AG09319 (cell line): ENCODE measurements around the gene EFNB3.

Source experiments
- DNase-seq: peaks from one replicate; pipeline ENCODE4 v3.0.0-alpha.2; 2010; ENCODE audit warnings: low read depth; ENCODE audit errors: extremely low read depth
- TF ChIP-seq, protein P1 (sequence below): IDR thresholded peaks from 2 replicates; pipeline ENCODE4 v1.5.1; 2011; ENCODE audit warnings: low read depth, mild to moderate bottlenecking, inconsistent platforms, low read length, moderate library complexity

EFNB3 gene

DNA sequence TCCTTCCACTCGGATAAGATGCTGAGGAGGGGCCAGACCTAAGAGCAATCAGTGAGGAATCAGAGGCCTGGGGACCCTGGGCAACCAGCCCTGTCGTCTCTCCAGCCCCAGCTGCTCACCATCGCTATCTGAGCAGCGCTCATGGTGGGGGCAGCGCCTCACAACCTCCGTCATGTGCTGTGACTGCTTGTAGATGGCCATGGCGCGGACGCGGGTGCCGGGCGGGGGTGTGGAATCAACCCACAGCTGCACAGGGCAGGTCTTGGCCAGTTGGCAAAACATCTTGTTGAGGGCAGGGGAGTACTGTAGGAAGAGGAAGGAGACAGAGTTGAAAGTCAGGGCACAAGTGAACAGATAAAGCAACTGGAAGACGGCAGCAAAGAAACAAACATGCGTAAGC is 30.1 kb upstream of the EFNB3 start:
- DNase-seq = no peak
- TF ChIP-seq, protein P1, sequence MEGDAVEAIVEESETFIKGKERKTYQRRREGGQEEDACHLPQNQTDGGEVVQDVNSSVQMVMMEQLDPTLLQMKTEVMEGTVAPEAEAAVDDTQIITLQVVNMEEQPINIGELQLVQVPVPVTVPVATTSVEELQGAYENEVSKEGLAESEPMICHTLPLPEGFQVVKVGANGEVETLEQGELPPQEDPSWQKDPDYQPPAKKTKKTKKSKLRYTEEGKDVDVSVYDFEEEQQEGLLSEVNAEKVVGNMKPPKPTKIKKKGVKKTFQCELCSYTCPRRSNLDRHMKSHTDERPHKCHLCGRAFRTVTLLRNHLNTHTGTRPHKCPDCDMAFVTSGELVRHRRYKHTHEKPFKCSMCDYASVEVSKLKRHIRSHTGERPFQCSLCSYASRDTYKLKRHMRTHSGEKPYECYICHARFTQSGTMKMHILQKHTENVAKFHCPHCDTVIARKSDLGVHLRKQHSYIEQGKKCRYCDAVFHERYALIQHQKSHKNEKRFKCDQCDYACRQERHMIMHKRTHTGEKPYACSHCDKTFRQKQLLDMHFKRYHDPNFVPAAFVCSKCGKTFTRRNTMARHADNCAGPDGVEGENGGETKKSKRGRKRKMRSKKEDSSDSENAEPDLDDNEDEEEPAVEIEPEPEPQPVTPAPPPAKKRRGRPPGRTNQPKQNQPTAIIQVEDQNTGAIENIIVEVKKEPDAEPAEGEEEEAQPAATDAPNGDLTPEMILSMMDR = no peak

DNA sequence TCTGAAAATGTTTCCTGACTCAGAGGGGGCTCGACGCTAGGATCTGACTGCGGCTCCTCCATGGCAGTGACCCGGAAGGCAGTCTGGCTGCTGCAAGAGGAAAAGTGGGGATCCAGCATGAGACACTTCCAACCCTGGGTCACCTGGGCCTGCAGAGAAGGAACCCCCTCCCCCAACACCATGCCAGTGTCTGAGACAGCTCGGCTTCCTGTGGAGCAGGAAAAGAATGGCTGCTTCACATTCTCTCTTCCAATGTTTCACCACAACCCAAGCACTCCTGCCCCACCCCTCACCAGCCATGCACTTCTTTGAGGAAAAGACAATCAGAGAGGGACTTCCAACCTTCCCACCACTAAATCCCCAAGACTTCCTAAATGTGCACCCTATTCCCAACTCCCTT is 28.5 kb upstream of the EFNB3 start:
- DNase-seq = no peak
- TF ChIP-seq, protein P1 = no peak

DNA sequence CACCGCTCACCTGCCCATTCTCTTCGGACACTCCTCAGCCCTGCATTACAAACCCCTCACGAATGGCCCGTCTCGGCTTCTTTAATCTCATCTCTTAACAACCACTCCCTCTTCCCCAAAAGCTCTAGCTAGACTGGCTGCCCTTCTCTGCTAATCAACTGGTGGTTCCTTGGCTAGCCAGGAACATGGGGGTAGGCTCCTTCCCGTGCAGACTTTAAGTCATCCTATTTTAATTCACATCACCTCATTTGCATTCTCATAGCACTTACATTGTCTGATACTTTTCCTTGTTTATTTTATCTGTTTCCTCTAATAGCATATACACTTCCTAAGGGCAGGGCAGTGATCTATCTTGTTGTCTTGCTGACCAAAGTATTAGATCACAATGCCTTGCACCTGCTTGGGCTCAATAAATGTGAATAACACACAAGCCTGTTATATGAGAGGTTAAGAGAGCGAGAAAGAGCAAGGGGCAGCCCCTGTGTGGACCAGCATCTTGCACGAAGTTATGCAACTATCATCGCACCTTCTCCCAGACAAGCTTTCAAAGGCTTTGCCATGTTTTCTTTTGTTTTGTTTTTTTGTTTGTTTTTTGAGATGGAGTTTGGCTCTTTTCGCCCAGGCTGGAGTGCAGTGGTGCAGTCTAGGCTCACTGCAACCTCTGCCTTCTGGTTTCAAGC is 27.5 kb upstream of the EFNB3 start:
- DNase-seq = no peak
- TF ChIP-seq, protein P1 = no peak

DNA sequence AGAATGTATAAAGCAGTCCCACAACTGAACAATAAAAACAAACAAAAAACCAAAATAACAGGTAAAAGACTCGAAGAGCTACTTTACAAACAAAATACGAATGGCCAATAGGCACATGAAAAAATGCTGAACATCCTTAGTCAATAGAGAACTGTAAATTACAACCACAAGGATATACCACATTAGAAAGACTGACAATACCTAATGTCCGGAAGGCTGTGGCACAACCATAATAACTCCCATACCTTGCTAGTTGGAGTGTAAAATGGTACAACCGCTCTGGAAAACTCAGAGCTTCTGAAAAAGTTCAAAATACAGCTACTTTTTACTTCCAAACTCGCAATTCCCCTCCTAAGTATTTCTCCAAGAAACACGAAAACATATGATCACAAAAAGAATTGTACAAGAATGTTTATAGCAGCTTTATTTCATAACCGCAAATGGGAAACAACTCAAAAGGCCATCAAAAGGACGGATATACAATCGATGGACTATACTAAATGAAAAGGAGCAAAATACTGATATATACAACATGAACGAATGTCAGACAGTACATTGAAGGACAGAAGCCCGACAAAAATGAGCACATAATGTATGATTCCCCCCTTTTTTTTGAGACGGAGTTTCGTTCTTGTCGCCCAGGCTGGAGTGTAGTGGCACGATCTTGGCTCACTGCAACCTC is 20.0 kb upstream of the EFNB3 start:
- TF ChIP-seq, protein P1 = no peak
- DNase-seq = no peak

DNA sequence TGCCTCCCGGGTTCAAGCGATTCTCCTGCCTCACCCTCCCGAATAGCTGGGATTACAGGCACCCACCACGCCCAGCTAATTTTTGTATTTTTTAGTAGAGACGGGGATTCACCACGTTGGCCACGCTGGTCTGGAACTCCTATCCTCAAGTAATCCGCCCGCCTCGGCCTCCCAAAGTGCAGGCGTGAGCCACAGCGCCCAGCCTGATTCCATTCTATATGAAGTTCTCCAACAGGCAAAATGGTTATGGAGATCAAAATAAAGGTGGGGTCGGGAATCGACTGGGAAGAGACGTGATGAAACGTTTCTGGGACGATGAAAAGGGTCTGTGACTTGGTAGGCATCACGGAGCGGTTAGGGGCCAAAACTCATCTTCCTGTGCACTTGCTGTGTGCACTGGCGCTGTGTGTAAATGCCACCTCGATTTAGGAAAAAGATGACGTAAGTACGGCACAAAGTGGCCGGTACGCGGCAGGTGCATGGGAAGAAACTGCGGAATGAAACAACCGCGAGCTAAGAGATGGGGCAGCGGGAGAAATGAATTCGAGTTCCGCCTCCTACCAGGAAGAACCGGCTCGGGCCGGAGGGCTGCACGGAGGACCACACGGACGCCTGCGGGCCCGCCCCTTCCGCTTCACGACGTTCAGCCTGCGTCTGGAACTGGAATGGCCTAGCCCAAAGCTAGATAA is 19.3 kb upstream of the EFNB3 start:
- TF ChIP-seq, protein P1 = no peak
- peak; percentile 89 for DNase-seq

DNA sequence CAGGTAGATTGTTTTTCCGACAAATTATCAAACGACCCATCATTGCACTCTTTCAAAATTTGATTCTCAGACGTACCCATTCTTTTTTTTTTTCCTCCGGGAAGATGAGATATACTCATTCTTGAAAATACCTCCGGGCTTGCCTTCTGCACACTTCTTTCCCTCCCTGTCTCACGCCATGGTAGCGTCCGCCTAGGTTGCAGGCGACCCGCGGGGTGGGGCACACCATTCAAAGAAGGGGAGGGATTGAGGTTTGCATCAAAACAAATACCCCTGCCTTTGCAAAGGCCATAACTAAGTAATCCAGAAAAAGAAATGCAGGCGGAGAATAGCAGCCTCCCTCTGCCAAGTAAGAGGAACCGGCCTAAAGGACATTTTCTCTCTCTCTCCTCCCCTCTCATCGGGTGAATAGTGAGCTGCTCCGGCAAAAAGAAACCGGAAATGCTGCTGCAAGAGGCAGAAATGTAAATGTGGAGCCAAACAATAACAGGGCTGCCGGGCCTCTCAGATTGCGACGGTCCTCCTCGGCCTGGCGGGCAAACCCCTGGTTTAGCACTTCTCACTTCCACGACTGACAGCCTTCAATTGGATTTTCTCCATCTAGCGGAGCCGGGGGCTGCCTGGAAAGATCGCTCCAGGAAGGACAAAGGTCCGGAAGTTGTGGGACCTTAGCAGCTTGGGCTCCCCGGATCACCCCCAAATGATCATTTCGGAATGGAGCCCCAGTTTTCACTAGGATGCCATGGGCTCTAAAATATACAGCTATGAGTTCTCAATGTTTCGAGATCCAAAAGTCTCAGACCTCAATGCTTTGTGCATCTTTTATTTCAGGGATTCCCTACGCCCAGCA is 18.6 kb upstream of the EFNB3 start:
- TF ChIP-seq, protein P1 = no peak
- peak; percentile 49 for DNase-seq
